GM12874 (cell line): ENCODE results near the gene PCMTD2.

Experiments used
- TF ChIP-seq, protein P1 (sequence below): IDR thresholded peaks from 2 replicates; pipeline ENCODE4 v1.5.1; 2011; ENCODE audit warnings: low read depth, mild to moderate bottlenecking, control low read depth, low read length, moderate library complexity; ENCODE audit not compliant: insufficient read depth

Gene PCMTD2

DNA sequence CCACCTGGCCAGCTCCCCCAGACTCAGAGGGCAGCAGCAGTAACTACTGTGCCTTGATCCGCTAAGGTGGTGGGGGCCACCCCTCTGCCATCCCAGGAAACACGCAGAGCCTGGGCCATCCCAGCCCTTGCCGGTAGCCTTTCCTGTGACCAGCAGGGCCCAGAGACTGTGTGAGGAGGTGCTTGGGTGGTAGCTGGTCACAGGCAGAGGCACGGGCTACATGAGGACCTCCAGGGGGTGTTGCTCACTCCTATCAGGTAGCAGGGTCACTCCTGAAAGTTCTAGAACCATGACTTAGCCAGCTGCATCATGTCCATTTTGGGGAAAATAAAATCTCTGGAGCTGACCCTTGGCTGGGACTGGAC lies 22.8 kb downstream of the PCMTD2 start:
- TF ChIP-seq, protein P1, sequence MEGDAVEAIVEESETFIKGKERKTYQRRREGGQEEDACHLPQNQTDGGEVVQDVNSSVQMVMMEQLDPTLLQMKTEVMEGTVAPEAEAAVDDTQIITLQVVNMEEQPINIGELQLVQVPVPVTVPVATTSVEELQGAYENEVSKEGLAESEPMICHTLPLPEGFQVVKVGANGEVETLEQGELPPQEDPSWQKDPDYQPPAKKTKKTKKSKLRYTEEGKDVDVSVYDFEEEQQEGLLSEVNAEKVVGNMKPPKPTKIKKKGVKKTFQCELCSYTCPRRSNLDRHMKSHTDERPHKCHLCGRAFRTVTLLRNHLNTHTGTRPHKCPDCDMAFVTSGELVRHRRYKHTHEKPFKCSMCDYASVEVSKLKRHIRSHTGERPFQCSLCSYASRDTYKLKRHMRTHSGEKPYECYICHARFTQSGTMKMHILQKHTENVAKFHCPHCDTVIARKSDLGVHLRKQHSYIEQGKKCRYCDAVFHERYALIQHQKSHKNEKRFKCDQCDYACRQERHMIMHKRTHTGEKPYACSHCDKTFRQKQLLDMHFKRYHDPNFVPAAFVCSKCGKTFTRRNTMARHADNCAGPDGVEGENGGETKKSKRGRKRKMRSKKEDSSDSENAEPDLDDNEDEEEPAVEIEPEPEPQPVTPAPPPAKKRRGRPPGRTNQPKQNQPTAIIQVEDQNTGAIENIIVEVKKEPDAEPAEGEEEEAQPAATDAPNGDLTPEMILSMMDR: no peak

DNA sequence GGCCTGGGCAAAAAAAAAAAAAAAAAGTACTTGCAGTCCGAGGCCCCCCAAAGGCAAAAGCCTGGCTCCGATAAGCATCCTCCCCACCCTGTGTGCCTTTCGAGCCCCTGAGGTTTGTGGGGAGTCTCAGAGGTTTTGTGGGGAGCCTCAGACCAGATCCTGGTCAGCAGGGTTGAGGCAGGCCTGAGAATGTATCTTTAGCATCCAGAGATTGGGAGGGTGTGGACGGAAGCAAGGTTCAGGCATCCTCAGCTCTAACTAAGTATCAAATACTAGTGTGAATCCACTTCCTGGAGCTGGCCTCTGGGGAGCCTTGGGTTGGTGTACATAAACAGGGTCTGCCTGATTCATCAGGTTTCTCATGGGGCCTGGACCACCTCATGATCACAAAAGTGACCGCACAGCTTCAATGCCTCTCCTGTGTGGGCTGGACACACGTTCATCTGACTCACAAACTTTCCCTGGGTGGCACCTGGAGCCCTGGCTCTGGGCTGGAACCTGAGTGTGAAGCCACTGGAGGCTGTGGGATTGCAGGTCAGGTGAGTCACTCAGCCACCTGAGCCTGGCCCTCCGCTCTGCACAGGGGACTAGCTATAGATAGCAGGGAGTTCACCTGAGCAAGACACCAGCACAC lies 24.4 kb downstream of the PCMTD2 start:
- TF ChIP-seq, protein P1: no peak

- TF ChIP-seq, protein P1: no peak
These were observed 24.9 kb downstream of the PCMTD2 start for GRCh38 chr20:64280460-64280843.

DNA sequence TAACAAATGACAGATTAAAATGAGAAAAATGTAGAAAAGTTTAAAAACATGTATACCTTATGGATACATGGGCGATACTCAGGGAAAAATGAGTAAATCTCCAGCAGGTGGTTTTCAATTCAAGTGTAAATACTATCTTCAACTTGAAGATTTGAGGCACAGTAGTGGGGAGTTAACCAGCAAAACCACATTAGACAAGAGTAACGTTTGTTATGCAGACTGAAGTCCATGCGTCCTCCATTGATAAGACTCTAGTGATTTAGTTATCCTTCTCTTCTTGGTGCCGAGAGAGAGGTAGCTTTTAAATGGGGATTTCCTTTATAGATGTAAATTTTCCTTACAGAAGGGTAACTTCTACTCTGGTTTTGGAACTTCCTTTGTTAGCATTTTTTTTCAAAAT lies 28.1 kb downstream of the PCMTD2 start:
- TF ChIP-seq, protein P1: no peak

DNA sequence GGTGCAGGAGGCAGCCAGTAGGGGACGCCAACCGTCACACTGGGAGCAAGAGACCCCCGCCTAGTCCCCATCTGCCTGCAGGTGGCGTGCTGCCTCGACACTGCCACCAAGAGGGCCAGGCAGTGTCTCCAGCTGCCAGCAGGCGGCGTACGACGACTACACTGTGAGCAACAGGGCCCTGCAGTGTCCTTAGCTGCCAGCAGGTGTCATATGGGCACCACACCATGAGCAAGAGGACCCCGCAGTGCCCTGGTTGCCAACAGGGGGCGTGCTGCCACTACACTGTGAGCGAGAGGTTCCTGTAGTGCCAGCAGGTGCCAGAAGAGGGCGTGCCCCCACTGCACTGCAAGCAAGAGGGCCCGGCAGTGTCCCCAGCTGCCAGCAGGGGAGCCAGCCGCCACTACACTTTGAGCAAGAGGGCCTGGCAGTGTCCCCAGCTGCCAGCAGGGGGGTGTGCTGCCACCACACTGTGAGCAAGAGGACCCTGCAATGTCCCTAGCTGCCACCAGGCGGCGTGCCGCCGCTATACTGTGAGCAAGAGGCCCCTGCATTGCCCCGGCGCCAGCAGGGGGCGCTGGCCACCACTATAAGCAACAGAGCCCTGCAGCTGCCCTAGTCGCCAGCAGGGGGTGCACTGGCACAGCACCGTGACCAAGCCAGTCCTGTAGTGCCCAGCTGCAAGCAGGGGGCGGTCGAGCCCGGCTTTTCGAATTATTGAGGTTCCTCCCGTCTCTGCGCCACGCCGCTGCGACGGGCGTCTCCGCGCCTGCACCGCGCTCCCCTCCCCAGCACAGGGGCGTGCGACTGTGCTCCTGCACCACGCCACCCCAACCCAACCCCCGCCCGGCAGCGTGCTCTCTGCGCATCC lies 30.3 kb downstream of the PCMTD2 start:
- TF ChIP-seq, protein P1: peak; percentile 98
